HG03039 (cell line): Measurements from ENCODE around the gene EXOSC7.

Experiments
- ATAC-seq: cut with Tn5 transposase; IDR thresholded peaks from one replicate; pipeline ENCODE4 v1.9.1; 2021; ENCODE audit warnings: mild to moderate bottlenecking, moderate library complexity; ENCODE audit not compliant: unreplicated experiment

The EXOSC7 gene

GRCh38 chr3:44992555-44993470 lies 16.8 kb downstream of the EXOSC7 start:
- no peak for ATAC-seq

- ATAC-seq, result no peak
Observed at GRCh38 chr3:44993471-44994205, 17.6 kb downstream of the EXOSC7 start.

GRCh38 chr3:44995142-44995770 lies 19.2 kb downstream of the EXOSC7 start:
- ATAC-seq, result no peak

- ATAC-seq, result no peak
Observed at GRCh38 chr3:44996556-44996969, 20.5 kb downstream of the EXOSC7 start.

- ATAC-seq, result no peak
Observed at GRCh38 chr3:44999782-45000181, 23.7 kb downstream of the EXOSC7 start.

- ATAC-seq, result no peak
Observed at GRCh38 chr3:45000823-45001222, 24.8 kb downstream of the EXOSC7 start.

- no peak for ATAC-seq
Observed at GRCh38 chr3:45001738-45002137, 25.7 kb downstream of the EXOSC7 start.

- no peak for ATAC-seq
Observed at GRCh38 chr3:45002139-45002660, 26.2 kb downstream of the EXOSC7 start.

- no peak for ATAC-seq
Observed at GRCh38 chr3:45002720-45003119, 26.7 kb downstream of the EXOSC7 start.

GRCh38 chr3:45003406-45003805 lies 27.4 kb downstream of the EXOSC7 start:
- no peak for ATAC-seq

- no peak for ATAC-seq
Observed at GRCh38 chr3:45003859-45004258, 27.8 kb downstream of the EXOSC7 start.

- ATAC-seq, result no peak
Observed at GRCh38 chr3:45007091-45007490, 31.0 kb downstream of the EXOSC7 start.

- ATAC-seq, result no peak
Observed at GRCh38 chr3:45008117-45008516, 32.1 kb downstream of the EXOSC7 start.

- ATAC-seq, result no peak
Observed at GRCh38 chr3:45009868-45010267, 33.8 kb downstream of the EXOSC7 start.

- no peak for ATAC-seq
Observed at GRCh38 chr3:45010811-45011333, 34.8 kb downstream of the EXOSC7 start.

- ATAC-seq, result no peak
Observed at GRCh38 chr3:45011756-45012508, 35.9 kb downstream of the EXOSC7 start.

GRCh38 chr3:45012577-45012976 lies 36.5 kb downstream of the EXOSC7 start:
- ATAC-seq, result no peak

GRCh38 chr3:45016916-45017315 lies 40.9 kb downstream of the EXOSC7 start:
- ATAC-seq, result no peak

GRCh38 chr3:45017821-45018220 lies 41.8 kb downstream of the EXOSC7 start:
- ATAC-seq, result no peak

GRCh38 chr3:45020534-45020933 lies 44.5 kb downstream of the EXOSC7 start:
- ATAC-seq, result no peak
